Measurements from ENCODE around the gene IFNA6.
"Not testable (repeated sequence)": the region's sequence is repeated elsewhere in the genome, so short reads cannot be mapped to it uniquely, and the experiment has no call there.

IFNA6 gene

GRCh38 chr9:21350787-21351186 lies at the start of gene IFNA6:
IFNA6 (minus strand) TSS chr9:21350887; CDS start chr9:21350887, 0 bp downstream.
- no peak for DNase-seq

DNA sequence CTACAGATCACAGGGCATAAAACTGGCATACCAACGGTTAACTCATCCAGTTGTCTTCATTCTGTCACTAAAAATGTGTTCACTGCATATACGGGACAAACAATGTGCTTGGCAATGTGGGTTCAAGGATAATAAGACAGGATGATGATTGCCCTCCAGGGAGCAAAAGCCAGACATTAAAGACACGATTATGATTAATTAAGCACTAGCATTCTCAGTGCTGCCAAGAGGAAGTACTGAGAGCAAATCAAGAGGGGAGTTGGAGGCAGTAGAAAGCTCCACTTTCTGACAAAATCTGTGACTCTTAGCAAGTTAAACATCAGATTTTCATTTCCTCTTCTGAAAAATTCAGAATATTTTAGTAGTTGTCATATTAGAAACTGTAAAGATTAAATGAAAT lies 49.3 kb upstream of the IFNA6 start:
- DNase-seq: no peak

DNA sequence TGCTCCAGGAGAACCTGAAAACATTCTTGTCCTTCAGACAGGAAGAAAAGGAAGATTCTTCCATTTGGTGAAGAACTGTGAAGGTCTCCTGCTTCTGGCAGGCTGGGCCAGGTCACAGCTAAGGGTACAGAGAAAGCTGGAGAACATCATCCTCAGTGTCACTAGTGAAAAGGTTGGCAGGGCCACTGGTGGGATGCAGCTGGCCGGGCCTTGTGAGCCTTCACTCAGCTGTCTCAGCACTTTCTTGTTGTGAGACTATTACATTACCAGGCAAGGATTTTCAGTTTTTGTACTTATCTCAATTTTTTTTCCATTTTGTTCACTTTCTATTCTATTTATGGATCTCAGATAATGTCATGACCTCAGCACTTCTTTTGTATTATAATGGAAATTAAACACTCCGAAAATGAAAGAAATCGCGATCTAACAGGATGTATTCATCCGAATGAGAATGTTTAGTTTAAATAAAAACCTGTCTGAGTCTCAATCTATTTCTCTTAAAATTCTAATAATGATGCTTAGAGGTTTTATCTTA lies 48.3 kb upstream of the IFNA6 start:
- no peak for DNase-seq

GRCh38 chr9:21395778-21396717 lies 45.4 kb upstream of the IFNA6 start:
- peak; percentile 91 for DNase-seq

DNA sequence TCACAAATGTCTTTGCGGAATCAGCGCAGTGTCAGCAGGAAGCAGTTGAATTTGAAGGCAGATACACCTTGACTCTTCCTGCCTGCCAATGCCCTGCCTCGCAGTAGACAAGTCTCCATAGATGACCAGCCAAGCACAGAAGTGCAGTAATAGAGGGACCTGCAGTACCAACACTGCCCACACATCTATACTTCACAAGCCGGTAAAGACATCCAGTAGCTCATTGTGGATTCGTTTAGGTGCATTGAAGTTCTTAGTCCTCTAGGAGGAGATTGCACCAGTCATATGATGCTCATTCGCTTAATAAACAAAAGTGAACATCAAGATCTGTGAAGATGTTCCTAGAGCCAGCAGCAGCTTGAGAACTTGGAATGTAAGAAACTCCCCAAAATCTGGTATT lies 41.6 kb upstream of the IFNA6 start:
- DNase-seq: no peak

DNA sequence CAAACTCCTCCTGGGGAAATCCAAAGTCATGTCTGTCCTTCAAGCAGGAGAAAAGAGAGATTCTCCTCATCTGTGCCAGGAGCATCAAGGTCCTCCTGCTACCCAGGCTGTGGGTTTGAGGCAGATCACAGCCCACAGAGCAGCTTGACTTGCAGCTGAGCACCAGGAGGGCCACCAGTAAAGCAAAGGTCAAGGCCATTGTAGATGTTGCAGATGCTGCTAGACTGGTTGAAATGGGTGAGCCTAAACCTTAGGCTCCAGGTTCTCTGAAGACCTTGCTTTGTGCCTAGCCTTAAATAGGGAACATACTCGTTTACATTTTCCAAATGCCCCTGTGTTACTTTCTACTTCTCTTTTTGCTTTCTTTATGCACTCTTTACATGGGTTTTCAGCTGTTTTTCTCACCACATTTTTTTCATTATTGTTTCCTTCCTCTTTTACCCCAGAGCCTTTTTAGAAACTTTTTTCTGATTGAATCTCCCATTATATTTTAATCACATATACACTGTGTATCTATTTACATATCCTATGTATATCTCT lies 34.5 kb upstream of the IFNA6 start, which contains the start of gene IFNA2:
Gene IFNA2, minus strand, starts transcription at position 268 of the 540 bp plus-strand sequence. Its CDS starts 69 bp downstream, at position 199.
- DNase-seq: no peak

- DNase-seq: no peak
Observed at GRCh38 chr9:21383627-21384026, 32.9 kb upstream of the IFNA6 start.

DNA sequence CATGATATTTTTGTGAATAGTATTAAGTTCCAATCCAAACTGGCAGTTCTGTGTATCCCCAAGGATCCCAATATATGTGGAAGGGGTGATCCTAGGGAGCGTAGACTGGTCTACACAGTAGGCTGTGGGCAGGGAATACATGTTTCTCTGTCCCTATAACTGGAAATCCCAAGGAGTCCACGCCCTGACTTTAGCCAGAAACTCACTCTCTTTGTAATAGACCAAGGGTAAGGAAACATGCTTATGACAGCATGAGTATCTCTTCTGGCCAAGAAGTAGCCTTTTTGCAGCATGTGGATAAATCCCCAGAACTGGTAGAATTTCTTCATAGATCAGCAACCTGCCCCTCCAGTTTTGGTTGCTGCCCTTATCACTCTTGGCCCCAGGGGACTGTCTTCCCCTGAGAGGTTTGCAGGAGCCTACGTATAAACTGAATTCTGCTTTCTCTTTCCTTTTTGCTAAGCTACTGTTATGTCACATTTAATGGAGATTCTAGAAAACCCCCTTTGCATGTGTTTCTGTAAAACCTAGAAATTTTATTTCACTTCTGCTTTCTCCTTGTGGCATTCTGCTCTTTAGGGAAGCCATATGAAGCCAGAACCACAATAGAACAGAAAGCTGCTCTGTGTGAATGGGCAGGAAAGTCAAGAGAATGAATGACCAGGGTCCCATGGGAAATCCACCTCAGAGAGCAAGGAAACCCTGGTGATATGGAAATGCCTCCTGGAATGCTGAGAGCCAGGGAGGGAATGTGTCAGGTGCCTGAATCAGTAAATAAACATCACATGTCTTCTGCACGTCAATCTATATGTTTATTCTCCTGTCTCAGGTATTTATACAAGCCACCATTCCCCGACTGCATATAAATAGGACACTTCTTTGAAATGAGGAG lies 31.0 kb upstream of the IFNA6 start:
- no peak for DNase-seq

DNA sequence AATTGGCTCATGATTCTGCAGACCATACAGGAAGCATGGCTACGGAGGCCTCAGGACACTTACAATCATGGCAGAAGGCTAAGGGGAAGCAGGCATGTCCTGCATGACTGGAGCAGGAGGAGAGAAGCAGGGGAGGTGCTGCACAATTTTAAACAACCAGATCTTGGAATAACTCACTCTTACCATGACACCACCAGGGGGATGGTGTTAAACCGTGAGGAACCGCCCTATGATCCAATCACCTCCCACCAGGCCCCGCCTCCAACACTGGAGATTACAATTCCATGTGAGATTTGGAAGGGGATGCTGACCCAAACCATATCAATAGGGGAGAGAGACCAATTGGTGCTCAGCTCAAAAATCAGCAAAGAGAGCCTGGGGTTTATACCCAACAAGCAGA lies 20.8 kb upstream of the IFNA6 start:
- not testable (repeated sequence) for DNase-seq

DNA sequence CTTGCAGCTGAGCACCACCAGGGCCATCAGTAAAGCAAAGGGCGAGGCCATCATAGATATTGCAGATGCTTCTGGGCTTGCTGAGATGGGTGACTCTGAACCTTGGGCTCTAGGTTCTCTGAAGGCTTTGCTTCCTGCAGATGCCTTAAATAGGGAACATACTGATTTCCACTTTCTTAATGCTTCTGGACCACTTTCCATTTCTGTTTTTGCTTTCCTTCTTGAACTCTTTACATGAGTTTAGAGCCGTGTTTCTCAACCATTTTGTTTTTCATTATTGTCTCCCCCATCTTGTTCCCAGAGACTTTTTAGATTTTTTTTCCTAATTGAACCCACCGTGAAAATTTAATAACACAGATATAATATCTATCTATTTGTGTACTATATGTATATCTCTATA lies 17.3 kb upstream of the IFNA6 start, which contains the start of gene IFNA13:
Gene IFNA13, minus strand, starts transcription at position 101 of the 400 bp plus-strand sequence. Its CDS starts 47 bp downstream, at position 54.
- no peak for DNase-seq

- not testable (repeated sequence) for DNase-seq
Observed at GRCh38 chr9:21367169-21367568, 16.5 kb upstream of the IFNA6 start.

DNA sequence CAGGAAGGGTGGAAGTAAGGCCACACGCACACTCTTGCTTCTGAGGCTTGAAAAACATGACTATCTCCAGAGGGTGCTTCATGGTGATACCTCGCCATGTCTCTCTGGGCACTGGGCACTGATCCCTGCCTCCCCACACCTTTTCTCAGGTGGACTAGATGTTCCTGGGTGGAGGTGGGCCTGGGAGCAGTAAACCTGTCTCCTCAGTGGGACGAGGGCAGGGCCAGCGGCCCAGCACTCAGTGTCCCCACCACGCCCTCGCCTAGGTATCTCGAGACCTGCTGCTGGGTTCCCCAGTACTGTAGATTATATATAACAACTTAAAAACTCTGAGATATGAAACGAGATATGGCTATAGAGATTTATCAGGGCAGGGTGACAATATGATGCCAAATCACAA lies 11.6 kb upstream of the IFNA6 start:
- no peak for DNase-seq

DNA sequence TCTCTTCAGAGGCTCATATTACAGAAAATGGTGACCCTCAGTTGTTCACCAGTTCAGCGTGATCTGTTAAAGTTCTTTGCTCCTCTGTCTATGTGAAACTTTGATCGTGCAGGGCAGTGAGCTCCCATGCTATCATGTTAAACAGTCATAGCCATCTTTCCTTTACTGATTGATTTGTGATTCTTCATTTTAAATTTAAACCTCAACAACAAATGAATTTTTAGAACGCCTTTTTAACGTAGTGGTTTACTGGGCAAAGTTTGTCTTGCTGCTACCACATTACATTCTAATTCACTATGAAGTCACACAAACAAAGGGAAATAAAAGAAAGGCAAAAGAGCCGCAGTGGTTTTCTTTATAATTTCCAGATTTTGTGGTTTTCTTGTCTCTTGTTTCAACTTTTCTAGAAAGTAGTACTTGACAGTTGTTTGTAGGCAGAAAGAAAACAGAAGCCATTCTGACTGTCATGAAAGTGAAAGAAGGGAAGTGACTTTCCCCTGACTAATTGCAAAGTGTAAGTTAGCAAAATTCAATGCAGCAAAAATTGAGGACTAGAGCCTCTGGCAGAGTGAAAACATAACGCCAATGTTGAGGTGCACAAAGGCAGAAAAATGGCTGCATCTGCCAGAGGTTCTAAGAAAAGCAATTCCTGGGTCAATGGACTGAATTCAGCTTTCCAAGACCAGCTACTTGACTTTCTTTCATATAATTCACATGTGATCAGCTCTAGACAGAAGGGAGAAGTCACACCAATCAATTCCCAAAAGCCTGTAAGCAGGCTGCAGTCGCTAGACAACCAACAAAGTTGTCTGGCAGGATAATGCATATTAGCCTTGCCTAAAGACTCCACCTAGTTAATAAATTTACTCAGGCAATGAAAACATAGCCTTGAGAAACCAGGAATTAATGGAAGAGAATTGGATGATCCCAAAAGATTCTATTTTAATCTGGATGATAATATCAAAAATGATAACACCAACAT lies 7.1 kb upstream of the IFNA6 start:
- DNase-seq: no peak

DNA sequence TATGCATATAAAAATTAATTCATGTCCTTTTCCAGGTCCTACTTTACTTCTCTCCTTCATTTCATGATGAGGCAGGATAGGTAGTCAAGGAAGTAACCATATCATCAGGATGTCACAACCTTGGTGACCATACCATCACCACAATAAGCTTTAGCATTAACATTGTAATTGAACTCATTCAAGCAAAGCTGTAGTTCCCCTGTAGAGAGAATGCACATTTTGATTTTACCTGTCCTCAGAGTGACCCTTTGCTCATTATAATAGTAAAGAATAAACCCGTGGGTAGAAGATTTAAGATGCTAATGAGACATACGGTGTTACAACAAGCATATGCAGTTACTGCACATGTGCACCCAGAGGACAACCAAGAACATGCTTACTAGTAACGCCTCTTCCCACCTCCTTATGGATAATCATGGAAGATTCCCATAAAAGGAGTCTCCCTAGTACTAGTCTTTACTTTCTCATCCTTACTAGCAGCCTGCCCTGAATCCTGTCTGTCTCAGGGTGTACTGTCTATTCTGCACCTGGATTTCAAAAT lies 2.2 kb downstream of the IFNA6 start:
- DNase-seq: no peak

DNA sequence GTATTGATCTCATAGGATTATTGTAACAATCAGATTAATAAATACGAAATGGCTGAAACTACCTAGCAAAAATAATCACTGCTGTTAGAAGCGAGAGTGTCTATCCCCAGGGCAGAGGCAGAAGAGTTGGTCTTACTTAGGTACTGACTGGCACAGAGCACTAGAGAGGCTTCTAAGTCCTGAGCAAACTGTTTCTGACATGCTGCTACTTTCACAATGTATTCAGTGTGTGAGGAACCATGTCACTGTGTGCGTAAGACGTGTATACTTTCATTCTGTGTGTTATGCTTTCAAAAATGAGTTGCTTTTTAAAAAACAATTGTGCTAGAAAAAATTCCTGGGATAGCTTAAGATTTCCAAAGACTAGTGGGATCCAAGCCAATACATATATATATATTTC lies 10.0 kb downstream of the IFNA6 start:
- DNase-seq: no peak

GRCh38 chr9:21336457-21336856 lies 14.2 kb downstream of the IFNA6 start:
- DNase-seq: no peak

DNA sequence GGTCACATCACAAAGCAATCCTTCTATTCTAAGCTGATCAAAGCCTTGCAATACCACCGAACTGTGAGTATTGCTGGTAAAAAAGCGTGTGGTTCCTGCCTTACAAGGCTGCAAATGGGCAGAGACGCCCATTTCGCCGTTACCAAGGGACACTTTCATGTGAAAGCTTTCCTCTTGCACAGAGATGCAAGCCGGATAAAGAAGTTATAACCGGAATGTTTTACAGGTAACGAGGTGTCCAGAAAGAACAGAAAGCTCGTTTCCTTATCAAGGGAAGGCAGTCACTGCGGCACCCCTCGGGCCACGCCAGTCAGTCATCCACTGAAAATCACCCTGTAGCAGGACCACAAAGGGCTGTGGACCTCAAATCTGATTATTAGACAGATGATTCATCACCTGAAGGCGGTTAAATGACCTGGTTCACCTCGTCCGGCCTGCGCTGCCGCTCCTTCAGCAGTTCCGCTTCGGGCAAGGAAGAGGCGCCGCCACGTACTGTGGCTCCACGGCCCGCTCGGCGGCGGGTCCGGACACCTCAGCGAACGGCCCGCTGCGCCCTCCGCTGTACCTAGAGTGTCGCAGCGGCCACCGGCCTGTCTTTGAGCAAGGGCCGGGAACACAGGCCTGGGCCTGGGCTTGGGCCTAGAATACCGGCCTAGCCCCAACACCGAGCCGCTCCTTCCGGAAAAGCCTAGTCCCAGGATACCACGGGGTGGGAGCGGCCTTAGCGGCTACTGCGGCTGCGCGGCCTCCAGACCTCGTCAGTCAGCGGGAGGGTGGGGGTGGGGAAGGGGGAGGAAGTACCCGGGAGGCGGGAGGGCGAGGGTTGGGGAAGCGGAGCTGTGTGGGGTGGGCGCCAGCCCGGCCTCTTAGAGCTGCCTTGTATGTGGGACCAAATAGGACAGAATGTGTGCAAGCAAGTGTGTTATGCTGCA lies 15.7 kb downstream of the IFNA6 start, which contains the start of gene KLHL9:
Gene KLHL9, minus strand, starts transcription at position 704 of the 932 bp plus-strand sequence. Its CDS starts 545 bp downstream, at position 159.
- peak; percentile 94 for DNase-seq

DNA sequence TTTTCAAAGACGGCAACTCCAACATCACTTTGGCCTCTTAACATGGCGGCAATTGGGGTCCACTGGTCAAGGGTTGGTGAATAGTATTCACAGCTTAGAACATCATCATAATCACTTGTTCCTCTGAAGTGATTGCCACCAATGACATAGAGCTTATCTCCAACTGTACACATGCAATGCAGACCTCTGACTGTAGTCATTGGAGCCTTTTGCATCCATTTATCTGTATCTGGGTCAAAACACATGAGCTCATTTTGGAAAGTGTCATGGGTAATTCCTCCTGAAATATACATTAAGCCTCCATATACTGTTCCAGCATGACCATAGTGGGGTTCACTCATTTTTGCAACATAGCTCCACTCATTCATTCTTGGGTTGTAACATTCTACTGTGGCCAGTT lies 17.5 kb downstream of the IFNA6 start:
- no peak for DNase-seq

- no peak for DNase-seq
Observed at GRCh38 chr9:21331676-21332402, 18.8 kb downstream of the IFNA6 start.

All from retina (tissue), 1 donor.